ENCODE measurements around the gene LDLRAD4.

LDLRAD4 gene

DNA sequence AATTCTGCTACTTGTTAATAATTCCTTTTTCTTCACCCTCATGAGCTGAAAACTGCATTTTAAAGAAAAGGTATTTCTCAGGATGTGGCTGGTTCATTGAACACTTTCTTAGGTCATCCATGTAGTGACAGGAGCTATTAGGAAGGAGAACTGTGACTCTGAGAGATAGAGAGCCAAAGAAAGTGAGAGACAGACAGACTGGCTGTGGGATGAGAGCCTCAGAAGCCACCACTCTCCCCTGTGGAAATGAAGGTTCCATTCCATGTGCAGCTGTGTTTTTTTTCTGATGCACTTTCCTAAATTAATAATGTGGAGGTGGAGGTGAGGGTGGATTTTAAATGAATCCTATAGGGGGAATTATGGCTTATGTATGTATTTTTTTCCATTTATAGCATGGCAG lies 394.5 kb downstream of the LDLRAD4 start:
- DNase-seq (ENCODE audit: low read depth in 2 of 2): no peak

GRCh38 chr18:13613591-13614501 lies 395.3 kb downstream of the LDLRAD4 start:
- DNase-seq (ENCODE audit: low read depth in 2 of 2): no peak

DNA sequence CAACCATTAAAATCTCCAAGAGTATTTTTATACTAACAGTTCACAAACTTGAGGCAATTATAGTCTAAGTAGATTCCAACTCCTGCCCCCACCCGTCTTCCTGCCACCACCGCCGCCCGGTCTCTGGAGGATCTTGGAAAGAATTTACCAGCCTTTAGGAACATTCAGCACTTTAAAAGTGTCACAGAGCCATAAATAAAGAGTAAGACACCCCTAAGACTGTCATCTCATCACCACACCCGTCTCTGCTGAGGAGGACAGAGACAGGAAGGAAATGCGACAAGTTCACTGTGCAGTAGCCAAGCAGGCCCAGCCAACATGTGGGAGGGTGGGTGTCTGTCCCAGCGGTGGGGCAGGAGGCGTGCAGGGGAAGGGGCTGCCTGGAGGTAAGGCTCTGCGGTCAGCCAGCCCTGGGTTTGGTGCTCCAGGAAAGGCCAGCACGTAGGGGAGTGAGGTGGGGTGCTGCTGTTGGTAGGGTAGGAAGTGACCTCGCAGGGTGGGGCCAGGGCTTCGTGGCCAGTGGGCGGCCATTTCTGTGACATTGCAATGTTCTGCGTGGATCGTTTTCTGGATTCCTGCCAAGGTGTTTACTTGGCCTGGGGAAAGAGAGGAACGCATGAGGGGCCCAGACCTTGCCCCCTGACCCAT lies 396.2 kb downstream of the LDLRAD4 start:
- no peak for DNase-seq (ENCODE audit: low read depth in 2 of 2)

DNA sequence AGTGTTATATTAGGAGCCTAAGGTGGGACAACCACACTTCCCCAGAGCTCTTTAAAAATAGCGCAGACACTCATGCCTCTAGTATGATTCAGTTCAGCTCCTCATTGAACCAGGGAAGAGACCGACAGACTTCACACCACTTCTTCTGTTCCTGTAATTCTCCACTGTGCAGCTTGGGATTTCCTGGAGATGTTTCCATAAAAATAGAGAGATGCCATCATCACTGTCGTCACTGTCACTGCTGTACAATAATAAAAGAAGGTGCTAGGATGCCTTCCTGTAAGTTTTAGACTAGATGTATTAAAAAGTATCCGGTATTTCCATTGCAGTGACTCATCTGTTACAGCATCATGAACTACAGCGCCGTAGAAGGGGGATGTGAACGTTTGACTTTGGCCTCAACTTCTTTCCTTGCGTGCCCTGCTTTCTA lies 396.9 kb downstream of the LDLRAD4 start:
- no peak for DNase-seq (ENCODE audit: low read depth in 2 of 2)

DNA sequence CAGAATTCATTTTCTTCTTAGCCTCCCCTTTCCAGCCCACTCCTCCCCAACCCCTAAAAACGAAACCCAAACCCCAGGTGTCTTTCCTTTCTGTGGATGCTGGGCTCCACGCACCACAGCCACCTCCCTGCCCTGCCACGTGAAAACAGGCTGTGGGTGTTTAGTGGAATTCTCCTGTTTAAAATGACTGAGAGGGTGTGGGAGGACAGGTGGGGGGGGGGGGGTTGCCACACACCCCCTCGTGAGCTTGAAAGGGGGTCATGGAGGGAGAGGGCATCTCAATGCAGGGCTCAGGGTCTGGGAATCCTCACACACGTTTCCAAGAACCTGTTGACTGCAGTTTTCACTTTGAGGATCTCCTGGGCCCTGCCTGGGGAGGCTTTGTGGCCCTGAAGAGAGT lies 397.5 kb downstream of the LDLRAD4 start:
- DNase-seq (ENCODE audit: low read depth in 2 of 2): no peak

DNA sequence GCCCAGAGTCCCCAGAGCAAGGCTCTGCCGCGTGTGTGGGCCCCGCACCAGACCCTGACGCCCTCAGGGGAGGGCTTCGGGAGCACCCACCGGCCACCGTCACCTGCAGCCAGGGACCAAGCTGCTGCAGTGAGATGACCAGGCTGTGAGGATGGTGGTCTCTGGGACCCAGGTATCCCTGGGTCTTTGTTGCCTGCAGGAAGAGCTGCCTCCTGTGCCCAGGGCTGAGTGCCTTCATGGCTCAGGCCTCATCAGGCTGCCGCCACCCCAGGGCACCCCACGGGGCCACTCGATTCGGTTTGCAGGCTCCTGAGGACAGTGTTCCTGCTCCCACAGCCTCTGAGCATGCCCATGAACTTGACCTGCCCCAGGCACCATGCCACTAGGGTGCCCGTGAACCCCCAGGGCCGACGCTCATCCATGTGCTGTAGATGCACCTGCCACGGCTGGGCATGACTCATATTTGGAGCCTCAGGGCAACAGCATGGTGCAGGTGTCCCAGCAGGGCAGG lies 398.0 kb downstream of the LDLRAD4 start:
- no peak for DNase-seq (ENCODE audit: low read depth in 2 of 2)

- no peak for DNase-seq (ENCODE audit: low read depth in 2 of 2)
These were observed 399.4 kb downstream of the LDLRAD4 start for GRCh38 chr18:13617826-13618515.

- DNase-seq (ENCODE audit: low read depth in 2 of 2): no peak
These were observed 400.3 kb downstream of the LDLRAD4 start for GRCh38 chr18:13618760-13619438.

- no peak for DNase-seq (ENCODE audit: low read depth in 2 of 2)
These were observed 401.1 kb downstream of the LDLRAD4 start for GRCh38 chr18:13619505-13620205.

DNA sequence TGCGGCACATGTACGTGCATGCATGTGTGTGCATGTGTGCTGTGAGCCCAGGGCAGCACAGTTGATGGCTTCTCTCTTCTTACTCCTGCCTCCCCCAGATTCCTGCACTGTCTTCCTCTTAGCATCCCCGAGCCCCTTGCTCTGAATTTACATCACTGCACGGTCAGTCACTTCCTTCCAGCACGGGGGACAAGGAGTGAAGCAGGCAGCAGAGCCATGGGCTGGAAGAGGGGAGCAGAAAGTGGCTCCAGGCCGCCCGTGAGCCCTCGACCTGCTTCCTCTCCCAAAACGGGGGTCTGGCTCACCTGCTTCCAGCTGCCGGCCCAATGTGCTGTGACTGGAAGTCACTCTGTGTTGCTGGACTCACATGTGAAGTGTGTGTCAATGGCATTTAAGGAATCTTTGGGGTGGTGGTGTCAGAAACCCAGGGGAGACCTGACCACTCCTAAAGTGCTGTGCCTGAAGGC lies 401.7 kb downstream of the LDLRAD4 start:
- no peak for DNase-seq (ENCODE audit: low read depth in 2 of 2)

DNA sequence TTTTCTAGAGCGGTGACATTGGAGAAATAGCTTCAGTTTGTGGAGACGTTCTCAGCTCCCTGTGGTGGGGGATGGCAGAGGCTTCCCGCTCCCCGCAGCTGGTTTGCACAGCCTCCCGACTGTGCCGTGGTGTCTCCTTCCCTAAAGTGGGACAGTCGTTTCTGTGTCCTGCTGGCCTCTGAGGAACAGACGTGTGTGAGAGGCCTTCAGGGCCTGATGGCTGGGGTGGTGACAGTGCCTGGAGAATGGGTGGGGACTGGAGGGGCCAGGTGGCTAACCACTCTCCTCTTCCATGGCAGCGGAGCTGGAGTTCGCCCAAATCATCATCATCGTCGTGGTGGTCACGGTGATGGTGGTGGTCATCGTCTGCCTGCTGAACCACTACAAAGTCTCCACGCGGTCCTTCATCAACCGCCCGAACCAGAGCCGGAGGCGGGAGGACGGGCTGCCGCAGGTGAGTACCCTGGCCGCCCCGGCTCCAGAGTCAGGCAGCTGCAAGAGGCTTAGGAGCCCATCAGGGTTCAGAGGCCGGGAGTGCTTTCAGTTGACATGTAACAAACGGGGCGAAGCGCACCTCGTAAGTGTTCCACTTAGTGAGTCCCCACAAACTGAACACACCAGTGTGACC lies 402.4 kb downstream of the LDLRAD4 start:
- no peak for DNase-seq (ENCODE audit: low read depth in 2 of 2)

- no peak for DNase-seq (ENCODE audit: low read depth in 2 of 2)
These were observed 402.9 kb downstream of the LDLRAD4 start for GRCh38 chr18:13621446-13621849.

GRCh38 chr18:13621886-13622619 lies 403.5 kb downstream of the LDLRAD4 start:
- DNase-seq (ENCODE audit: low read depth in 2 of 2): no peak

GRCh38 chr18:13622751-13623150 lies 404.2 kb downstream of the LDLRAD4 start:
- DNase-seq (ENCODE audit: low read depth in 2 of 2): no peak

- DNase-seq (ENCODE audit: low read depth in 2 of 2): no peak
These were observed 404.8 kb downstream of the LDLRAD4 start for GRCh38 chr18:13623348-13623747.

DNA sequence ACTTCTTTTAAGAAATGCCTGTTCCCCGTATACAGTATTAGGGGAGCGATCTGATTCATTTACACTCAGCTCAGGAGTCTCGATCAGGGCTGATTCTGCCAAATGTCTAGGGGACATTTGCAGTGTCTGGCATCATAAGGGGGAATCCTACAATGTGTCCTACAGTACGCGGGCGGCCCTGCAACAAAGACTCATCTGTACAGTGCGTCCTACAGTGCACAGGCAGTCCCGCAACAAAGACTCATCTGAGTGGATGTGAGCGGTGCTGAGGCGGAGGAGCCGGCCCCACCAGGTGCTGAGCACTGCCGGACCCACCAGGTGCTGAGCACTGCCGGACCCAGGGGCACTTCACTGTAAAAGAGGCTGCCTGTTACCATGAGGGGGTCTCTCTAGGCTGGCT lies 405.3 kb downstream of the LDLRAD4 start:
- DNase-seq (ENCODE audit: low read depth in 2 of 2): no peak

GRCh38 chr18:13624563-13625237 lies 406.1 kb downstream of the LDLRAD4 start:
- no peak for DNase-seq (ENCODE audit: low read depth in 2 of 2)

GRCh38 chr18:13625355-13625754 lies 406.8 kb downstream of the LDLRAD4 start:
- DNase-seq (ENCODE audit: low read depth in 2 of 2): no peak

GRCh38 chr18:13625843-13626543 lies 407.4 kb downstream of the LDLRAD4 start:
- no peak for DNase-seq (ENCODE audit: low read depth in 2 of 2)
